Measurements from ENCODE around the gene DHRS11. TPM values are rescaled to one million over a fixed set of nuclear protein-coding genes. Genes with fewer than 3 reads are reported as not detected.

The DHRS11 gene
- total RNA-seq, 4 donors from 2014 or later = 1.8 to 22.8 (median 6.2) TPM

GRCh38 chr17:36623281-36623680 is 31.6 kb downstream of the DHRS11 start:
- intact Hi-C loops (cut with DNase I; ENCODE audit: low total_unique reads) = no loop called here
- TF ChIP-seq CTCF (IDR thresholded peaks at IDR 0.05) (no peak), POLR2A (IDR thresholded peaks at IDR 0.05) (no peak)
- H3K36me3 ChIP-seq = no peaks in the 10 kb centered on the region
- H3K27ac ChIP-seq = no peak overlapping the region
- H3K4me3 ChIP-seq = no peak overlapping the region
- no peaks in the 10 kb centered on the region for H3K27me3 ChIP-seq
- H3K4me1 ChIP-seq = no peaks in the 10 kb centered on the region
- no peak for DNase-seq
- no peaks in the 10 kb centered on the region for H3K9me3 ChIP-seq

- Histone ChIP-seq H3K27ac (no peak overlapping the region), H3K36me3 (no peaks in the 10 kb centered on the region), H3K9me3 (no peaks in the 10 kb centered on the region), H3K27me3 (no peaks in the 10 kb centered on the region), H3K4me1 (no peaks in the 10 kb centered on the region), H3K4me3 (no peak overlapping the region)
- intact Hi-C loops (cut with DNase I; ENCODE audit: low total_unique reads) = no loop called here
- DNase-seq = no peak
- TF ChIP-seq CTCF (IDR thresholded peaks at IDR 0.05) (no peak), POLR2A (IDR thresholded peaks at IDR 0.05) (no peak)
Measured at GRCh38 chr17:36625188-36625587, 33.5 kb downstream of the DHRS11 start.

- TF ChIP-seq CTCF (IDR thresholded peaks at IDR 0.05) (no peak), POLR2A (IDR thresholded peaks at IDR 0.05) (no peak)
- Histone ChIP-seq H3K4me3 (no peak overlapping the region), H3K36me3 (no peaks in the 10 kb centered on the region), H3K27me3 (no peaks in the 10 kb centered on the region), H3K9me3 (no peaks in the 10 kb centered on the region), H3K4me1 (no peaks in the 10 kb centered on the region), H3K27ac (no peak overlapping the region)
- no peak for DNase-seq
- intact Hi-C loops (cut with DNase I; ENCODE audit: low total_unique reads) = no loop called here
Measured at GRCh38 chr17:36627101-36627500, 35.4 kb downstream of the DHRS11 start.

- H3K9me3 ChIP-seq = no peaks in the 10 kb centered on the region
- no peak for TF ChIP-seq POLR2A (IDR thresholded peaks at IDR 0.05)
- no peak for TF ChIP-seq CTCF (IDR thresholded peaks at IDR 0.05)
- no peaks in the 10 kb centered on the region for H3K36me3 ChIP-seq
- H3K27ac ChIP-seq = no peak overlapping the region
- intact Hi-C loops (cut with DNase I; ENCODE audit: low total_unique reads) = no loop called here
- no peak overlapping the region for H3K4me3 ChIP-seq
- DNase-seq = no peak
- H3K4me1 ChIP-seq = no peaks in the 10 kb centered on the region
- no peaks in the 10 kb centered on the region for H3K27me3 ChIP-seq
Measured at GRCh38 chr17:36628576-36628975, 36.9 kb downstream of the DHRS11 start.

- no peaks in the 10 kb centered on the region for H3K27me3 ChIP-seq
- no peak overlapping the region for H3K27ac ChIP-seq
- peak; percentile 90 to 97 (median 94) for TF ChIP-seq CTCF (IDR thresholded peaks at IDR 0.05)
- no peak for TF ChIP-seq POLR2A (IDR thresholded peaks at IDR 0.05)
- no peak overlapping the region for H3K4me3 ChIP-seq
- intact Hi-C loops (cut with DNase I; ENCODE audit: low total_unique reads) = no loop called here
- peak; percentile 50 to 74 for DNase-seq
- H3K36me3 ChIP-seq = no peaks in the 10 kb centered on the region
- H3K4me1 ChIP-seq = no peaks in the 10 kb centered on the region
- no peaks in the 10 kb centered on the region for H3K9me3 ChIP-seq
Measured at GRCh38 chr17:36629252-36629847, 37.7 kb downstream of the DHRS11 start.
